Hematopoietic multipotent progenitor cell treated with erythropoietin and hydrocortisone succinate and interleukin-3 and kit ligand, for 8 days (in vitro differentiated cells): ENCODE data around the gene LIPC.
"Not testable (repeated sequence)": the region's sequence is repeated elsewhere in the genome, so short reads cannot be mapped to it uniquely, and the experiment has no call there.

Experiments
- DNase-seq: peaks from one replicate; pipeline ENCODE4 v3.0.0-alpha.2; 2015

The LIPC gene

DNA sequence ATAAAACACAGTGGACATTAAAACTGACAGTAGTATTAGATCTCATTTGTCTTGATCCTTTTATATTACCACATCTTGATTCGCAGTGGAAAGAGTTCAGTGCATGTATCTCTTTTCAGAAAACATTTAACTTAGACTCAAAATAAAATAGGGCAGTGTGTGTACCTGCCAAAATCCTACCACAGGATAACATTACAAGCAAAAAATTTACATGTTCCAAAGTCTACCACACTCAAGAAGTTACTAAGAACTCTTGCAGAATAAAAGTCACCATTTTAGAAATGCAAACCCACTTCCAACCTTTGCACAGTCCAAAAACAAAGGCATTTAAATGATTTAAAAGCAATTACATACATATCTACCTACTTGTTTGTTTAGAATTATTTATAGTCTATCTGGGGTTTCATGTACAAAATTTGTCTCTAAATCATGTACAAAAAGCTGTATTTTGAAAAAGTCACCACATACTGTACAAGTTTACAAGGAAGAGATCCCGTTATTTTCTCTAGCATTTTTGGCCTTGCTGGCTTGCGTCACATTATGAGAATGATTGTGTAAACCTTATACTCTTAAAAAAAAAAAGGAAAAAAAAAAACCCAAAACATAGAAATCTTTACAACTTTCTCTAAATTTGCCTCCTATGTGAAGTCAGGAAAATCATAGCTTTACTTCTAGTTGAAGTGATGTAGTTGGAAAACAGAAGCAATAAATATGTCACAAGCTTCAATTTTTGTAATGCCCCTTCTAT is 163.9 kb downstream of the LIPC start:
- DNase-seq: no peak

DNA sequence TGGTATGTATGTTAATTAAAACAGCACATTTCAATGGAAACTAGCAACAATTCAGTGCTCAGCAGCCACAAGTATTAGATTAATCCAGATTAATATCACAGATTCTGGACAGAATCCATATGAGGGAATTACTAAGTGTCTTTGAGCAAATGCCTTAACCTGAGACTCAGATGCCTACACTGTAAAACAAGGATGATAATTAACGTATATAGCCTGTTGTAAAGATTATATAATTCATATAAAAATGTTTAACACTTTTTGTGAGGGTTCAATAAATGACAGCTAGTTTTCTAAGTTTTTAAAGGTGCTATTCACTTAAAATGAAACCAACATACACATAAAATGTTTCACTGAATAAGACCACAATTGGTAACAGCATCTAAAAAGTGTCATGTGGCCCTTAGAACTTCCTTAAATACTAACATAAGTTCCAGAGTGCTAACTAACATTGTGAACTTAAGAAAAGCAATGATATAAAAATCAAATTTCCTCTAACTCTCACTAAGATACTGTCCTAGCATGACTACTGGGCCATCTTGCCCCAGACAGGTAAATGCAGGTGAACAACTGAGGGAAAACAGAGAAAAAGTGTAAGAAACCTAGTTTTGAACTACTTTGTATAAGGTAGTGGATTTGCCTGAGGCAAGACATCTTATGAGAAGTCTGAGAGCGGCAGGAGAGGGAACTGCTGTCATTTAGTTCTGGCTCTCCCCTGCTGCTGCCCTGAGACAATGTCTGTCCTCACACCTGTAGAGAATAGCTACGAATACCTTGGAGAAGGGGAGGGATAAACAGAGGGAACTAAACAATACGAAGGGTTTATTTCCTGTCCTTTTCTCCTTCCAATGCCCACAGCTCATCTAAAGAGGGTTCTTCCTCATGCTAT is 166.4 kb downstream of the LIPC start:
- no peak for DNase-seq

DNA sequence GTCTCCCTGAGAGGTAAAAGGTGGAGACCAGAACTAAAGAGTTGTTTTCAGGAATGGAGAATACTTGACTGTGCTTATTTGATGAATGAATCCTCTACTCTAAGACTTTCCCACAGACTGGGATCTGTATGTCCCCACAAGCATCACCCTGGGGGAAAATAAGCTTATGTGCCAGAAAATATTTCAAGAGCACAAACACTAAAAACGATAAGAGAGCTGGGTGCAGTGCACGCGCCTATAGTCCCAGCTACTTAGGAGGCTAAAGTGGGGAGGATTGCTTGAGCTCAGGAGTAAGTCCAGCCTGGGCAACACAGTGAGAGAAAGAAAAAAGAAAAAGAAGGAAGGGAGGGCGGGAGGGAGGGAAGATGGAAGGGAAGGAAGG is 167.0 kb downstream of the LIPC start:
- no peak for DNase-seq

DNA sequence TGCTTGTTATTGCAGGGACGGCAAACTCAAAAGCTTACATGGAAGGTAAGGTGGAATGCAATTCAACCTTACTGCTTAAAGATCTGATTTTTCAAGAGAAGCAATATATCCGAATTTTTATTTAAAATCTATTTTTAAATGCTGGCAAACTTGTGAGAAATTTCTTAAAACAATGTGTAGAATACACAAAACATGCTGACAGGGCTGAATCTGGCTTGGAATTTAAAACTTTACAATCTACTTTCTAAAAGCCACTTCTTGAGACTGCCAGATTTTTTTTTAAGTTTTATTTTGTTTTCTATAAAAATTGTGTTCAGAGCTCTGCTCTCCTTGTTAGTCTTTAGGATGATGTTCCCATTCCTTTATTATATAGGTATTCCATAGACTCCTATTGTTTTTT is 171.0 kb downstream of the LIPC start:
- no peak for DNase-seq

DNA sequence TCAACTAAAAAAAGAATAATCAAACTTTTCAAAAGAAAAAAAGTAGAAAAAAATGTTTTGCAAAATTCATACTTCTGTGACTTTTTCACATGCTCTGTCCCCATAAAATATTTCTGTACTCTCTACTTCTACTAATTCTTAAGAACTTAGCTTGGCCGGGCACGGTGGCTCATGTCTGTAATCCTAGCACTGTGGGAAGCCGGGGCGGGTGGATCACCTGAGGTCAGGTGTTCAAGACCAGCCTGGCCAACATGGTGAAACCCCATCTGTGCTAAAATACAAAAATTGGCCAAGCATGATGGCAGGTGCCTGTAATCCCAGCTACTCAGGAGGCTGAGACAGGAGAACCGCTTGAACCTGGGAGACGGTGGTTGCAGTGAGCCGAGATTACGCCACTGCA is 172.1 kb downstream of the LIPC start:
- DNase-seq: not testable (repeated sequence)

DNA sequence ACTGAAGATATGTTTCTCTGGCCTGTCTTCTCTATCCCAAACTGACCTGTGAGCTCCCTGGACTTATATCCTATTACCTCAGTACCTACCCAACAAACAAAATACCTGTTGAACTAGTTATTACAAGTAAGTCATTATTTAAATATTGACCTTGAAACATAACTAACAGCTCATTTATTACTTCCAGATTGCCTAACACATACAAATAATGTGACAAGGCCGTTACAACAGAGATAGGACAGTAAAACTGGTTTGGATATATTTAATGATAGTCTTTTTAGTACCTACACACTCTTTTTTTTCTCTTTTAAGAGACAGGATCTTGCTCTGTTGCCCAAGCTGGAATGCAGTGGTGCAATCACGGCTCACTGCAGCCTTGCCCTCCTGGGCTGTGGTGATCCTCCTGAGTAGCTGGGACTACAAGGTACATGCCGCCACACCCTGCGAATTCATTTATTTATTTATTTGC is 172.7 kb downstream of the LIPC start:
- DNase-seq: no peak

DNA sequence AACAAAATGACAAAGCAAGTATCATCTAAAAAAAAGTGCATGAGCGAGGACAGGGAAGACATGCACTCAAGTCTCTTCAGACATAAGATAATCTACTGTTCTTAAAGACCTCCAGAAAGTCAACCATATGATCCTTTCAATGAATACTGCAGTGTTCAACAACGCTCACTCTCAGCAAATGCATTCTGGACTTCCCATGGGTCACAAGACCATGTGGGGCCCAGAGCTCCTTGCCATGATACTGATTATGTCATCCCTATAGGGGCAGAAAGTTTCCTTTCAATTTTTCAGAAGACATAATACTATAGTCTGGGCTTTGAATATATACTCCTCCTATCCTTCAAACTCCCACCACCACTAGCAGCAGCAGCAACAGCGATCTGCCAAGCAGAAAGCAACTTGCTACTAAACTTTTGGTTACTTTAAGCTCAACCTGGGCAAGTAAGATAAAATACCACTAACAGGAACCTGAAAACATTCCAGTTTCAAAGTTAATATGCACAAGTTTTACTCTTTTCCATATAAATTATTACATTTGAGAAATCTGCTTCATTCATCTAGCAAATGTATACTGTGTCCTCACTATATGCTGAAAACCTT is 174.2 kb downstream of the LIPC start:
- no peak for DNase-seq

DNA sequence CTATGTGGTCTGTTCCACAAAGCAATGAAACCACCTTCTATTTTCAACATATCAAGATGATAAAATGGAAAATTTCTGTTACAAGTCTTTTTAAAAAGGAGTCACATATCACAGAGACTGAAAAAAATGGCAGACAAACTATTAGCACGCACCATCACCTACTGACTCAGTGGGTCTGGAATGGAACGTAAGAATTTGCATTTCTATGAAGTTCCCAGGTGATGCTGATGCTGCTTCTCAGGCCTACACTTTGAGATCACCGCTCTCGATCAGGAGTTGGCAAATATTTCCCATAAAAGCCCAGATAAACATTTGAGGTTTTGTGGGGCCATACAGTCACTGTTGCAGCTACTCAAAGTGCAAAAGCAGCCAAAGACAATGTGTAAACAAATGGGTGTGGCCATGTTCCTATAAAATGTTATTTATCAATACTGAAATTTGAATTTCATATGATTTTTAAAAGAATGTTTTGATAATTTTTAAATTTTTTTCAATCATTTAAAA is 174.8 kb downstream of the LIPC start:
- DNase-seq: no peak

DNA sequence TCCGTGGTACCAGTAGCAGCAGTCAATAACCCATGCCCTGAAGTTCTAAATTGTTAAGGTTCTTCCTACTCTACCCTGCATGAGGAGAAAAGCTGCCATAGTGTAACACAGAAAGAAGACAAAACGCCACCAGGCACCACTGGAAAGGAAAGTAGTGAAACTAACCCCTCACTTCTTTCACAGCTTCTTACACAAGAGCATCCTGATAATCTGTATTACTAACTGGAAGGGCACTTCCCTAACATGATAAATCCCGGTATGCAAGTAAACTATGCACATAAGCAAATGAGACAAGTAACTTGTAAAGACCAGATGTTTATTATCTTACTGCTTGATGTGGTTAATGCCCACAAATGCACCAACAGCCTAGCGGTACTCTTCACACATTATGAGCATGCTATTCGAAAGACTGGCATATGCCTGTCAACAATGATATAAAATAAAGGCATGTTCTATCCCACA is 176.4 kb downstream of the LIPC start:
- DNase-seq: peak; percentile 47

DNA sequence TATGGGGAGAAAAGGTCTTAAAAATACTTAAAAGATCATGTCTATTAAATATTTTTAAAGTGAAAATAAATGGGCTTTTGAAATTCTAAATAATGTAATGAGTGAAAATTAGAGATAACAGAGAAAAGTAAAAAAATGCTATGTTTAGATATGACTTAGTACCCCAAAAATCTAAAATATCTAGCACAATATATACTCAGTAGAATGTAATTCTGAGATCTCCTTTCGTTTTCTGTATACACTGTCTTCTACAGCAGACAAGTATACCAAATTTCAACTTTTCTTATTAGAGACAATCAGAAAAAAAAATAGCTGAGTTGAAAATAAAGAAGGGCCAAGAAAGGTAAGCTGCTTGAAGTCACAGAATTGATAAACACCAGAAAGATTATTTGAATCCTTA is 176.9 kb downstream of the LIPC start:
- DNase-seq: no peak

DNA sequence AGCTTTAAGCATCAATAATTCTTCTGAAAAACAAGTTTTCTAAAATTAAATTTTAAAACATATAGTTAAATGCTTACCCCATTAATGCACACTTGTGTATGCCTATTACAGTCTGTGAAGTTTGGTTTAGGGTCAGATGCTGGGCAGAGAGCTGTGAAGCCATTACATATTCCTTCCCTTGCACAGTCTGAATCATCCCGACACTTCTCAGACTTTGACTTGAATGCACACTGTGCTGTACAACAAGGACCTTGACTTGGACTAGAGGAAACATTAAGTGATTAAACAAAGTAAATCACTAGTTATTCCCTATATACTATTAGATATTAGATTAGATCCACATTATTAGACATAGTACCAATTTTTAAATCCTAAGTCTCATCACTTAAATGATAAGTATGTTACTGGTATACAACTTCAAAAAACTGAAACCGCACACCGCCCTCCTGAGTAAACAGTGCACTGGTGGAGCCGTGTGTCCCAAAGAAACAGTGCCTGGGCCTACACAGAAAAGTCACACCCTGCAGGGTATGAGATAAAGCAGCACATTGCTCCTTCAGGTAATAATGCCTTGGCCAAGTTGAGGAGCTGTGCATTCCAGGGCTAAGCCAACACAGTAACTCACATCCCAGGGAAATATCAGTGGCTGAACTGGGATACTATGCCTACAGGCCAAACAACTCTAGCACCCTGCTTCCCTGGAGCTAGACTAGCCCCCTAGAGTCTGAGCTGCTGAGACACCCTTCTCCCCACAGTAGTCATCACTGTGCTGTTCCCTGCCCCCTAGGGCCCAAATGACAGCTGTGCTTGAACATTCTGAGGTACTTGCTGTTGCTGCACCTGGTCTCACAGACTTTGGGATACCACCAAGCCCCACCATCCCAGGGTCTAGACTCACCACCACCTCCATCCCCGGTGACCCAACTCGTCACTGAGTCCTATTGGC is 180.2 kb downstream of the LIPC start:
- no peak for DNase-seq

DNA sequence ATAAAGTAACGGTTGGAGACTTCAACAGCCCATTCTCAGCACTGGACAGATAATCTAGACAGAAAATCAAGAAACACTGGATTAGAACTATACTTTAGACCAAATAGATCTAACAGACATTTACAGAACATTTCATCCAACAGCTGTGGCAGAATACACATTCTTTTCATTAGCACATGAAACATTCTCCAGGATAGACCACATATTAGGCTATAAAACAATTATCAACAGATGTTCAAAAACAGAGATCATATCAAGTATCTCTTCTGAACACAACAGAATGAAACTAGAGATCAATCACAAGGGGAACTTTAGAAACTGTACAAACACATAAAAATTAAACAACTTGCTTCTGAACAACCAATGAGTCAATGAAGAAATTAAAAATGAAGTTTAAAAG is 184.4 kb downstream of the LIPC start:
- no peak for DNase-seq
